ENCODE data around the gene FLNB. TPM values are rescaled to one million over a fixed set of nuclear protein-coding genes. Genes with fewer than 3 reads are reported as not detected.

The FLNB gene
- total RNA-seq, 1 donor from 2014 or later, result 183 TPM

DNA sequence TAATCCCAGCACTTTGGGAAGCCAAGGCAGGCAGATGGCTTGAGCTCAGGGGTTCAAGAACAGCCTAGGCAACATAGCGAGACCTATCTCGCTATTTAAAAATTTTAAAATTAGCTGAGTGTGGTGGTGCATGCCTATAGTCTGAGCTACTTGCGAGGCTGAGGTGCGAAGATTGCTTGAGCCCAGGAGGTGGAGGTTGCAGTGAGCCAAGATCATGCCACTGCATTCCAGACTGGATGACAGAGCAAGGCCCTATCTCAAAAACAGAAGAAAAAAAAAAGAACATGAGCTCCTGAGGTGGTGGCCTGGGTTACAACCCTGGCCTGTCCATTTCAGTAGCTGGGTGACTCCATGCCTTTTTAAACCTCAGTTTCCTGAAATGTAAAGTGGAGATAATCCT, 195.3 kb downstream of the FLNB start:
- no peak for DNase-seq (ENCODE audit: low spot score)

DNA sequence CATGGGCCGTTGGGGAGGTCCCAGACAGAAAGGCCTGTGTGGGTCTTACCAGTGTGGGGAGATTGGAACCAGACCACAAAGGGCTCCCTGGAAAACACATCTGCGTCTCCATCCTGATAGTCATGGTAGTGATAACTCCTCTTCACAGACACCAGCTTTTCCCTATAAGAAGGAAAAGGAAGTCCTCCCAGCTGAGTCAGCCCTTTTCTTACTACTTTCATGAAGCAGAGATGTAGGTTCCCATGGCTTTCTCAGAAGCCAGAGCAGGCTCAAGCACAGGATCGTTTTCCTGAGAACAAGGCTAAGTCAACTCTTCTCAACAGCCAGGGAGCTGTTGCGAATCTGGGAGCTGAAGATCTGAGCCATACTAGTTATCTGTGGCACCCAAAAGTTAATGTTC, 196.5 kb downstream of the FLNB start:
- no peak for DNase-seq (ENCODE audit: low spot score)

DNA sequence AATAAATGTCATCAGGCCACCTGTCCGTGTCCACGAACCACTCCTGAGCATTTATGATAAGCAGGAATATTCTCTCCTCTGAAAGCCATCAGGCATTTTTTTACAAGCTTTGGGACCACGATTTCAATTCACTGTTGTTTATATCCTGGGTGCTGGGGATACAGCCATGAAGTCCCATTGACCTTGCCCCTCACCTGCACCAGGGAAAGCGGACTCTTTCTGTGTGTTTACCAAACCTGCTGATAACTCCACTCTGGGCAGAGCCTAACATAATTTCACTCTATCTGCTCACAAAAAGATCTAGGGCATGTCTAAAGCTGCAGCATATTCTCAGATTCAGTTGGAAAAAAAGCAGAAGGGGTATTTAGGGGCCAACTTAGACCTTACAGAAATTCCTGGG, 197.8 kb downstream of the FLNB start:
- DNase-seq (ENCODE audit: low spot score), result no peak

DNA sequence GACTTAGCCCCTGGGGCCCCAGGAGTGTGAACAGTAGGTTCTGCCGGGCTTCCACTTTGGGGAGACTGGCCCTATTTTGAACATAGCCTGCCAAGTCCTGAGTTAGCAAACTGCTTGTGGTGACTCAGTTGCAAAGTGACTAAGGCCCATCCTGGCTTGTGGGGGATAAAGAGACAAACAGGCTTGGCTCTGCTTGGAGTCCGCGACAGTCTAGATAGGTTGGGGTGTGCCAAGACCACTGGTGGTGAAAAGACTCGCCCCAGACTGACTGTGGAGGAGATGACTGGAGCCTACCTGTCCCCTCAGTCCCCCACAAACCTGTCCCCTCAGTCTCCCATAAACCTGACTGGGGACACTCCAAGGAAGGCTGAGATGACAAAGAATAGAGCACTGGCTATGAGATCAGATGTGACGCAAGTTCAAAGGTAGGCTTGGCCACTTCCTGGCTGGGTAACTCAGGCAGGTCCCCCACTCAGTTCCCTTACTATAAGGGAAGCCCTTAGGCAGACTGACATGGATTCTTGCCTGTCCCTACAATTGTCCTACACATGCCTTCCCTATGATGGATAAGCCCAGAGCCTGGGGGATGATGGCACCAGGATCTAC, 198.3 kb downstream of the FLNB start:
- peak; percentile 57 for DNase-seq (ENCODE audit: low spot score)

DNA sequence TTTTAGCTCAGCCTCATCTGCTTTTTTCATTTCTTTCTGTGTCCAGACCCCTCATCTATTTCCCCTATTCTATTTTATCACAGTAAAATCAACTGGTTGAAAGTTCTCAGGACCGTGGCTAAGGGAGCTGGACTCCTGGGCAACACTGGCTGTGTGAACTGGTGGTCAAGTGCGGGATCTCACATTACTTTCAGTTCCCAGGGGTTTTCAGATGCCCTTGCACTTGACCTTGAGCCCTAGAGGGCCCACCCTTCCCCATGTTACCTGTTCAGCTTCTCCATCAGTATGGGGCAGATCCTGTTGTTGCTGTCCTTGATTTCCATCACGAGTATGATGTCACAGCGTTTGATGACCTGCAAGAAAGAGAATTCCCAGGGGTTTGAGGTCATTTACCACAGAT, 199.7 kb downstream of the FLNB start:
- no peak for DNase-seq (ENCODE audit: low spot score)

DNA sequence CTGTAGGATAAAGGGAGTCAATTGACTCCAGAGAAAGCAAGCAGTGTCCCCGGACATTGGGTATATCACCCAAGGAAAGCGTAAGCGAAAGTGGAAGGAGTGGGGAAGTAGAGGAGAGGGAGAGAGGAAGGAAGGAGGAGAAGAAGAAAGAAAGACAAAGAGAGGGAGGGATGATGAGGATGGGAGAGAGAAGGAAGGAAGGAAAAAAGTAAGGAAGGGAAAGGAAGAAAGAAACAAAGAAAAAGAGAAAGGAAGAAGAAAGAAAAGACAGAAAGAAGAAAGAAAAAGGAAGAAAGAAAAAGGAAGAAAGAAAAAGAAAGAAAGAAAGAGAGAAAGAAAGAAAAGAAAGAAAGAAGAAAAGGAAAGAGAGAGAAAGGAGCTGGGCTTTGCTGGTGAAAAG, 201.7 kb downstream of the FLNB start:
- DNase-seq (ENCODE audit: low spot score), result no peak

DNA sequence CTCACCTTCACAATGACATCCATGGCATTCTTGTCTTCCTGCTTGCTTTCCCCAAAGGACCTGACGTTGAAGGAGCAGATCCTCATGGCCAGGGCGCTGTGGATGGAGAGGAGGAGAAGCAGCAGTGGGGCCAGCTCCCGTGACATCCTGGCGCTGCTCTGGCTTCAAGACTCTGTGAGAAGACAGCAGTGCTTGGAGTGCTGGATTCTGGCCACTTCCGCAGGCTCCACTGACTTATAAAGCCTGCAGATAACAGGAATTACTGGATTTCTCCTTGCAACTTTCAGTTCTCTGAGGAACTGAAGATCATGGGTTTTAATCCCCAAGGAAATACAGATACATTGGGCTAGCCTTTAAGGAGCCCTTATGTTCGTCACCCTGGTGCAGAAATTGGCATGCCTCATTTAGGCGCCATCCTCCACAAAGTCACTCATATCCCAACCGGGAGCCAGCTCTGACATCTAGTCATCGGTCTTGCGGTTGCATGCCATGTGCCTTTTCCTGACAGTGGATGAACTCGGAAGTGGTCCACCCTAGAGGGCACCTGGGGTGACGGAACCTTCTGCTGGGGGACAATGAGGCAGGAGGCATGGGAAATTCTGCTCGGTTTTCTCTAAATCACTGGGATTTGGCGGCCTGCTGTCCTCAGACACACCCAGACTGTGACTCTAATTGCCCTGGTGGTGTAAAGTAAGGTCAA, 202.7 kb downstream of the FLNB start, which contains the start of gene DNASE1L3:
Gene DNASE1L3 (minus strand): TSS at position 212 of the 700 bp plus-strand sequence. CDS start 66 bp downstream, at position 146.
- DNase-seq (ENCODE audit: low spot score), result peak; percentile 84

DNA sequence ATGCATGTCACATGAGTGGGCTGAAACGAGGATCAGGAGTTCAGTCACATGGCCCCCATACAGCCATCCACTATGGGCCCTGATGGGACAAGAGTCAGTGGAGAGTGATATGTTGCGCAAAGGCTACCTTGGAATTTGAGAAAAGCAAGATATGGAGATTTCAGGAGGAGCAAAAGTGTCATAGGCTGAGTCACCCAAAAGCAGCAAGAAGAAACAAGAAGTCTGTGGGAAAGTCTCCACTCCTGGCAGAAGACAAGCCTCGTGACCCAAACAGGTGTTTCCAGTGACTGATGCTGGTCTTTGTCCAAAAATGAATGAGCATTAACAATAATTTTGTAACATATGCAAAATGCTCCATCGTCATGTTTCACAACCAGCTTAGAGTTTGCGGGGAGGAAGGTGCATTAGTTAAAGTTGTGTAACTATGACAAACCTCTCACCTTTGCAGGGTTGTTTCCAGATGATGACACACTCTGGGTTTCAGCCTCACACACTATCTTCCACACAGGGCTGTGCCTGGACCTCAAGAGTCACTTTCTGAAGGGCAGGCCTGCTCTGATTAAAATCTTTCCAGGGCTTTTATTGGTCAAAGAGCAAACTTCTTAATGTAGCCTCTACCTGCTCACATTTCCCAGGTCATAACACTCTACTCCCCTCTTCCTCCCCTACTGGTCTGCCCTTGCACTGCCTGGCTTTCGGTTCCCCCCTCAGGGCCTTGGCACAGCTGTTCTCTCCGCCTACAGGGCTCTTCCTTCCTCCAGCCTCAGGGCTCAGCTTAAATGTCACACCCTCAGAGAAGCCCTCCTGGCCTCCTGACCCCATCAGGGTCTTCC, 206.5 kb downstream of the FLNB start:
- DNase-seq (ENCODE audit: low spot score), result no peak

DNA sequence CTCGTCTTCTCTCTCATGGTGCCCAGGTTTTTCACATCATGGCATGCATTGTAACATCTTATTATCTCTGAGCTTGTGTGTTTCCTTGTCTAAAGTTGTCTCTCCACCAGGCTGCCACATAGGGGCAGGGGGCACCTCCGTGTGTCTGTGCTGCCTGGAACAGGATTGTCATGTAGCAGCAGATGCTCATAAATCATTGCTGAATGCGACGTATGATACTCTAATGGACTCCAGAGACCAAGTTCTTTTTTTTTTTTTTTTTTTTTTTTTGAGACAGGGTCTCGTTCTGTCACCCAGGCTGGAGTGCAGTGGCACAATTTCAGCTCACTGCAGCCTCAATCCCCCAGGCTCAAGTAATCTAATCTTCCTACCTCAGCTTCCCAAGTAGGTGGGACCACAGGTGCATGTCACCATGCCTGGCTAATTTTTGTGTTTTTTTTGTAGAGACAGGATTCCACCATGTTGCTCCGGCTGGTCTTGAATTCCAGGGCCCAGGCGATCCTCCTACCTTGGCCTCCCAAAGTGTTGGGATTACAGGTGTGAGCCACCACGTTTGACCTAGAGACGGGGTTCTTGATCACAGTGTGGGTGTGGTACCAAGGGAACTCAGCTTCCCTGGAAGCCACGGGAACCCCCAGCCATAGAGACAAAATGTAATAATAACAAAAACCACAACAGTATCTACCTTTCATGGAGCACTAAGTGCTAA, 207.2 kb downstream of the FLNB start:
- DNase-seq (ENCODE audit: low spot score), result no peak

DNA sequence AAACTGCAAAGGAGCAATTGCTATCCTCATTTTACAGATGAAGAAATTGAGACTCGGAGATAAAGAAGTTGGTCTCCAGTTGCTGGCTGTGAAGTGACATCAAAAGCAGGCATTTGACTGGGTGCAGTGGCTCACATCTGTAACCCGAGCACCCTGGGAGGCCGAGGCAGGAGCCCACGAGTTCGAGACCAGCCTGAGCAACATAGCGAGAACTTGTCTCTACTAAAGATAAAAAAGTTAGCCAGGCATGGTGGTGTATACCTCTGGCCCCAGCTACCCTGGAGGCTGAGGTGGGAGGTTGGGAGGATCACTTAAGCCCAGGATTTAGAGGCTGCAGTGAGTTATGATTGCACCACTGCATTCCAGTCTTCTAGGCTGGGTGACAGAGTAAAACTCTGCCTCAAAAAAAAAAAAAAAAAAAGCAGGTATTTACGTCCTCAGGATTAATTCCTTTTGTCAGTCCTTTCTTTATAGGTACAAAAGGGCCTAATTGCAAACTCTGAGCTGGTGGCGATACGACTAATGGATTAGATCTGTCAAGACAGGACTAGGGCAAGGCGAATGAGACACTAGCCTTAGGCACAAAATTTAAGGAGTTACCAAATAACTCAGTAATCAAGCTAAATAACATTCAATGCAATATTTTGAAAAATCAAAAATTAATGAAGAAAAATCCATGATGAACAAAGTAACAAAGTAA, 208.4 kb downstream of the FLNB start:
- no peak for DNase-seq (ENCODE audit: low spot score)

DNA sequence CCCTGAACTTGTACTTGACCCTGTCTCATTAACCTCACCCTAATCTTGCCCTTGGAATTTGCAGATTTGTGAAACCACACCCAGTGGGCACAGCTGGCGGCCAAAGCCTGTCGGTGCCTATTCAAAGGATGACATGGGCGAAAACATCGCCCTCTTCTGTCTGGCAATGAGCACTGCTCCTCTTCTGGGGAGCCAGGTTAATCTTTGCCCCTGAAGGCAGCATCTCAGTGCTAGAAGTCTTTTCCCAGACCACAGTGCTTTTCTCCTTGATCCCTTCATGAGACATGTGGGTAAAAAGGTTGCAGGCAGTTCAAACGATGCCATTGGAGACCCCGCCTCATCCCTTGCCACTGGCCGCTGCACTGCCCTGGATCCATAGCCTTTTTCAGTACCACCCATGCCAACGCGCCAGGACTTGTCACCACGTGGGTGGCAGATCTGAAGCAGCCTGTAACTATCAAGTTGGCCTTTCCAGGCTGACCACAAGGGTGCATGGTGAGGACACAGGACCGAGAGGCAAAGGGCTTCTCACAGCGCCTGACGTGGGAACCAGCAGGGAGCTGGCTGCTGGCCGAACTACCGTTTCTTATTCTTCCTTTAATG, 209.1 kb downstream of the FLNB start:
- DNase-seq (ENCODE audit: low spot score), result peak; percentile 54

DNA sequence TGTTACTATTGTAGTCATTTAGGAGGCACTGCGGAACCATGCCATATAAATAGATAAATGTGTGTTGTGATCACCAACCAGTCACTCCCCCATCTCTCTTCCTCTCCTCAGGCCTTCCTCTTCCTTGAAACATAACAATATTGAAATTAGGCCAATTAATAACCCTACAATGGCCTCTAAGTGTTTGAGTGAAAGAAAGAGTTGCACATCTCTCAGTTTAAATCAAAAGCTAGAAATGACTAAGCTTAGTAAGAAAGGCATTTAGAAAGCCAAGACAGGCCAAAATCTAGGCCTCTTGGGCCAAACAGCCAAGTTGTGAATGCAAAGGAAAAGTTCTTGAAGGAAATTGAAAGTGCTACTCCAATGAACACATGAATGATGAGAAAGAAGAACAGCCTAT, 210.7 kb downstream of the FLNB start:
- no peak for DNase-seq (ENCODE audit: low spot score)

Other genes starting within 250 kb of the FLNB start
- 1.9 TPM for gene DNASE1L3, start 202.6 kb downstream of the FLNB start, total RNA-seq (ENCODE audit: insufficient read depth, low replicate concordance)
- gene ABHD6, start 229.4 kb downstream of the FLNB start, total RNA-seq (ENCODE audit: insufficient read depth, low replicate concordance), result 2.9 TPM